HG02571 (cell line): ENCODE measurements around the gene FAM72C.
"Not testable (repeated sequence)": the region's sequence is repeated elsewhere in the genome, so short reads cannot be mapped to it uniquely, and the experiment has no call there.

Experiments used
- ATAC-seq: cut with Tn5 transposase; IDR thresholded peaks from one replicate; pipeline ENCODE4 v1.9.1; 2021; ENCODE audit warnings: mild to moderate bottlenecking, moderate library complexity; ENCODE audit not compliant: unreplicated experiment

Gene FAM72C

GRCh38 chr1:143913705-143914104 lies 58.1 kb downstream of the FAM72C start:
- ATAC-seq: not testable (repeated sequence)
